ENCODE measurements around the gene ATP6V0B. TPM values are rescaled to one million over a fixed set of nuclear protein-coding genes. Genes with fewer than 3 reads are reported as not detected.

Gene ATP6V0B
- total and polyA plus RNA-seq, 2 of the 8 experiments (the other 6 are each of a cell fraction or from before 2014, with no cell fraction given): 105 to 308 TPM

DNA sequence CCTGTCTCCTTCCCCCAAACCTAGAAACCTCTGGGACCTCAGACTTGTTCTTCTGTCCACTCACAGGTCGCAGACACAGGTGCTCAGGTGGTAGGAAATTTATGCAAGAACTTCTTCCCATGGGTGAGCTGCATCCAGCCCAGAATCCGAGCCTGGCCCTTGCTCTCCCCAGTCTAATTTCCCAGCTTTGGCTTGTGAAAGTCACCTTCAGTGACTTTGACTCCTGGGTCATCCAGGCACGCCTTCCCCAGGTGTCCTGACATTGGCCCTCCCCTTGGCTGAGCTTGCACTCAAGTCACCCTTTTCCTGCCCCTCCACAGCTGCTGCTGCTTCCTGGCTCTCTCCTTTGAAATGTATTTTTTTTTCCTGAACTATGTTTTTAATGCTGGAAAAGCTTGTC, 21.4 kb upstream of the ATP6V0B start:
- Histone ChIP-seq H2BK120ac (replicated peaks; ENCODE audit: low read depth, low read length) (no peak overlapping the region), H2BK20ac (ENCODE audit: low read length) (no peak overlapping the region), H3K79me1 (ENCODE audit: low read depth, low read length) (peaks cover 3% of the 10 kb centered on the region), H2AK5ac (ENCODE audit: low read depth, low read length) (no peak overlapping the region), H3K4ac (replicated peaks; ENCODE audit: insufficient read length, low read depth, low read length) (no peak overlapping the region), H3K27ac (ENCODE audit: low read depth, low read length) (no peak overlapping the region), H3K4me2 (ENCODE audit: insufficient read depth in 1 of 2, low read depth in 2 of 2, low read length in 2 of 2) (peak overlapping the region; percentile 14 to 57; a peak in 3 of 4 replicates), H4K91ac (replicated peaks; ENCODE audit: insufficient read length, low read length) (no peak overlapping the region), H3K4me1 (replicated peaks in 1 of 4; ENCODE audit: control insufficient read depth in 3 of 4, insufficient read depth in 4 of 4, low read length in 3 of 4) (peaks cover 0 to 5% (median 4%) of the 10 kb centered on the region in 4 experiments; a peak in 3 of 7 replicates), H4K8ac (ENCODE audit: extremely low read depth, insufficient read depth, low read length) (no peak overlapping the region), H3K27me3 (replicated peaks in 1 of 4; ENCODE audit: control insufficient read depth in 3 of 4, extremely low read depth in 1 of 4, insufficient read depth in 3 of 4, low read length in 3 of 4) (no peaks in the 10 kb centered on the region), H4K20me1 (replicated peaks in 1 of 2; ENCODE audit: control insufficient read depth in 1 of 2, insufficient read depth in 2 of 2, low read length in 2 of 2) (peaks cover 0 to 10% of the 10 kb centered on the region in 2 experiments), H3K23ac (ENCODE audit: insufficient read length) (no peak overlapping the region), H2BK5ac (ENCODE audit: low read depth, low read length) (no peak overlapping the region), H3K14ac (ENCODE audit: insufficient read length) (no peak overlapping the region), H3K36me3 (ENCODE audit: control insufficient read depth in 2 of 4, insufficient read depth in 4 of 4, low read length in 3 of 4) (peaks cover 3 to 10% (median 6%) of the 10 kb centered on the region in 4 experiments; a peak in 4 of 8 replicates), H3K23me2 (ENCODE audit: low read depth, low read length) (no peaks in the 10 kb centered on the region), H3K9ac (replicated peaks in 1 of 4; ENCODE audit: extremely low read depth in 1 of 4, low read depth in 3 of 4, low read length in 3 of 4) (no peak overlapping the region), H4K5ac (ENCODE audit: insufficient read length, low read depth, low read length) (no peak overlapping the region), H3K79me2 (ENCODE audit: control insufficient read depth in 1 of 2, insufficient read depth in 2 of 2, low read length in 2 of 2) (0 out of 4 replicates have a peak, but pooled peaks cover 0 to 4% of the 10 kb centered on the region in 2 experiments), H3K56ac (replicated peaks; ENCODE audit: insufficient read length, low read depth, low read length) (no peak overlapping the region), H2BK12ac (ENCODE audit: low read depth, low read length) (no peak overlapping the region), H2BK15ac (ENCODE audit: low read length) (no peak overlapping the region), H3K4me3 (ENCODE audit: extremely low read depth in 1 of 4, insufficient read depth in 2 of 4, low read depth in 3 of 4, low read length in 4 of 4) (no peak overlapping the region), H2AFZ (ENCODE audit: low read length) (no peak overlapping the region), H3K18ac (ENCODE audit: extremely low read depth, low read length) (no peak overlapping the region; the same call in 1 of the 2 replicates), H3K9me3 (ENCODE audit: insufficient read depth in 2 of 2, low read depth in 1 of 2, low read length in 1 of 2) (no peaks in the 10 kb centered on the region)
- ChIA-PET CTCF (ENCODE audit: partially characterized antibody) (interaction anchor here (0.7 to 4.6 kb wide), 14 partner anchors 10 to 189 kb away, joined by 3 to 25 read pairs (median 4); partner anchors contain the start of genes ATP6V0B and DPH2), POLR2A (ENCODE audit: partially characterized antibody) (interaction anchor here (0.9 to 2.1 kb wide), 7 partner anchors 10 to 190 kb away, joined by 3 to 10 read pairs (median 4); partner anchors contain the start of genes DPH2 and SLC6A9)
- 81% methylated on average over 3 of the region's 3 CpGs; no CpG with 5 or more reads in 1 of the 2 experiments for WGBS, 2 experiments (ENCODE audit: extremely low coverage in 1 of 2, insufficient coverage in 1 of 2, insufficient read length in 1 of 2, insufficient replicate concordance in 2 of 2, low coverage in 1 of 2, low lambda C conversion rate in 2 of 2, missing lambda C conversion rate in 1 of 2)
- no peak for DNase-seq (ENCODE audit: low read depth in 1 of 2, low spot score in 2 of 2)
- FAIRE-seq: no peak
- no peak for TF ChIP-seq MAFK (IDR thresholded peaks at IDR 0.05; ENCODE audit: low read depth, low read length)
- no peak for TF ChIP-seq GTF2F1 (IDR thresholded peaks at IDR 0.05; ENCODE audit: borderline replicate concordance, low read depth, low read length)
- TF ChIP-seq SUZ12 (IDR thresholded peaks at IDR 0.05; ENCODE audit: low read length): no peak
- TF ChIP-seq SRF (IDR thresholded peaks at IDR 0.05; ENCODE audit: low read depth, low read length): no peak
- TF ChIP-seq SIN3A (conservative IDR thresholded peaks at IDR 0.05 in 1 of 2, IDR thresholded peaks at IDR 0.05 in 1 of 2; ENCODE audit: low read depth in 1 of 2, low read length in 2 of 2): no peak
- TF ChIP-seq, protein P1, sequence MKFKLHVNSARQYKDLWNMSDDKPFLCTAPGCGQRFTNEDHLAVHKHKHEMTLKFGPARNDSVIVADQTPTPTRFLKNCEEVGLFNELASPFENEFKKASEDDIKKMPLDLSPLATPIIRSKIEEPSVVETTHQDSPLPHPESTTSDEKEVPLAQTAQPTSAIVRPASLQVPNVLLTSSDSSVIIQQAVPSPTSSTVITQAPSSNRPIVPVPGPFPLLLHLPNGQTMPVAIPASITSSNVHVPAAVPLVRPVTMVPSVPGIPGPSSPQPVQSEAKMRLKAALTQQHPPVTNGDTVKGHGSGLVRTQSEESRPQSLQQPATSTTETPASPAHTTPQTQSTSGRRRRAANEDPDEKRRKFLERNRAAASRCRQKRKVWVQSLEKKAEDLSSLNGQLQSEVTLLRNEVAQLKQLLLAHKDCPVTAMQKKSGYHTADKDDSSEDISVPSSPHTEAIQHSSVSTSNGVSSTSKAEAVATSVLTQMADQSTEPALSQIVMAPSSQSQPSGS (IDR thresholded peaks at IDR 0.05; ENCODE audit: low read length): no peak
- no peak for TF ChIP-seq TAF7 (optimal IDR thresholded peaks at IDR 0.05; ENCODE audit: borderline replicate concordance, low read depth, low read length)
- no peak for TF ChIP-seq CHD1 (IDR thresholded peaks at IDR 0.05; ENCODE audit: low read depth, low read length)
- TF ChIP-seq SP4 (IDR thresholded peaks at IDR 0.05; ENCODE audit: low read length): no peak
- TF ChIP-seq GABPA (IDR thresholded peaks at IDR 0.05; ENCODE audit: borderline replicate concordance, insufficient read depth, low read length): no peak
- no peak for TF ChIP-seq EGR1 (IDR thresholded peaks at IDR 0.05; ENCODE audit: borderline replicate concordance, low read depth, low read length)
- no peak for TF ChIP-seq CREB1 (IDR thresholded peaks at IDR 0.05)
- TF ChIP-seq ASH2L (IDR thresholded peaks at IDR 0.05; ENCODE audit: low read length): no peak
